Activated naive CD4-positive, alpha-beta T cell treated with anti-CD3 and anti-CD28 coated beads, Interleukin-2, amount 50 U/mL, for 24 hours (primary cell): Measurements from ENCODE around the gene NCKIPSD.
A peak's percentile ranks its signal among the peaks of the same experiment; 100 is the strongest.
"Not testable (repeated sequence)": the region's sequence is repeated elsewhere in the genome, so short reads cannot be mapped to it uniquely, and the experiment has no call there.

Source experiments
- H3K27ac Mint-ChIP-seq: one replicate; pipeline ENCODE4 v1.8.0; 2021; ENCODE audit warnings: mild to moderate bottlenecking, mixed read lengths
- H3K27me3 Mint-ChIP-seq: one replicate; pipeline ENCODE4 v1.8.0; 2021; ENCODE audit warnings: mixed read lengths
- H3K36me3 Mint-ChIP-seq: one replicate; pipeline ENCODE4 v1.8.0; 2021; ENCODE audit warnings: mixed read lengths
- H3K4me1 Mint-ChIP-seq: one replicate; pipeline ENCODE4 v1.8.0; 2021; ENCODE audit warnings: mixed read lengths
- H3K4me3 Mint-ChIP-seq: one replicate; pipeline ENCODE4 v1.8.0; 2021; ENCODE audit warnings: mild to moderate bottlenecking, mixed read lengths
- H3K9me3 Mint-ChIP-seq: one replicate; pipeline ENCODE4 v1.8.0; 2021; ENCODE audit warnings: mixed read lengths

Gene NCKIPSD

GRCh38 chr3:48685603-48686511 lies at the start of gene NCKIPSD:
TSS of gene NCKIPSD (minus strand) at chr3:48685915. CDS start at chr3:48685807, 108 bp downstream.
- Mint-ChIP-seq H3K4me3 (peak within 1 kb of the TSS; percentile 88), H3K36me3 (peaks cover 8% of the 10 kb centered on the region), H3K27ac (peak within 1 kb of the TSS; percentile 84), H3K9me3 (no peaks in the 10 kb centered on the region), H3K4me1 (peaks cover 34% of the 10 kb centered on the region), H3K27me3 (no peaks in the 10 kb centered on the region)

GRCh38 chr3:48735075-48735767 lies 49.5 kb upstream of the NCKIPSD start:
- H3K9me3 Mint-ChIP-seq, H3K27ac Mint-ChIP-seq, H3K27me3 Mint-ChIP-seq, H3K4me1 Mint-ChIP-seq, H3K36me3 Mint-ChIP-seq, H3K4me3 Mint-ChIP-seq: not testable (repeated sequence)

DNA sequence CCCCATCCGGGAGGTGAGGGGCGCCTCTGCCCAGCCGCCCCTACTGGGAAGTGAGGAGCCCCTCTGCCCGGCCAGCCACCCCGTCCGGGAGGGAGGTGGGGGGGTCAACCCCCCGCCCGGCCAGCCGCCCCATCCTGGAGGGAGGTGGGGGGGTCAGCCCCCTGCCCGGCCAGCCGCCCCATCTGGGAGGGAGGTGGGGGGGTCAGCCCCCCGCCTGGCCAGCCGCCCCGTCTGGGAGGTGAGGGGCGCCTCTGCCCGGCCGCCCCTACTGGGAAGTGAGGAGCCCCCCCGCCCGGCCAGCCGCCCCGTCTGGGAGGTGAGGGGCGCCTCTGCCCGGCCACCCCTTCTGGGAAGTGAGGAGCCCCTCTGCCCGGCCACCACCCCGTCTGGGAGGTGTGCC lies 48.8 kb upstream of the NCKIPSD start:
- not testable (repeated sequence) for H3K36me3 Mint-ChIP-seq, H3K4me3 Mint-ChIP-seq, H3K9me3 Mint-ChIP-seq, H3K27me3 Mint-ChIP-seq, H3K27ac Mint-ChIP-seq, H3K4me1 Mint-ChIP-seq

DNA sequence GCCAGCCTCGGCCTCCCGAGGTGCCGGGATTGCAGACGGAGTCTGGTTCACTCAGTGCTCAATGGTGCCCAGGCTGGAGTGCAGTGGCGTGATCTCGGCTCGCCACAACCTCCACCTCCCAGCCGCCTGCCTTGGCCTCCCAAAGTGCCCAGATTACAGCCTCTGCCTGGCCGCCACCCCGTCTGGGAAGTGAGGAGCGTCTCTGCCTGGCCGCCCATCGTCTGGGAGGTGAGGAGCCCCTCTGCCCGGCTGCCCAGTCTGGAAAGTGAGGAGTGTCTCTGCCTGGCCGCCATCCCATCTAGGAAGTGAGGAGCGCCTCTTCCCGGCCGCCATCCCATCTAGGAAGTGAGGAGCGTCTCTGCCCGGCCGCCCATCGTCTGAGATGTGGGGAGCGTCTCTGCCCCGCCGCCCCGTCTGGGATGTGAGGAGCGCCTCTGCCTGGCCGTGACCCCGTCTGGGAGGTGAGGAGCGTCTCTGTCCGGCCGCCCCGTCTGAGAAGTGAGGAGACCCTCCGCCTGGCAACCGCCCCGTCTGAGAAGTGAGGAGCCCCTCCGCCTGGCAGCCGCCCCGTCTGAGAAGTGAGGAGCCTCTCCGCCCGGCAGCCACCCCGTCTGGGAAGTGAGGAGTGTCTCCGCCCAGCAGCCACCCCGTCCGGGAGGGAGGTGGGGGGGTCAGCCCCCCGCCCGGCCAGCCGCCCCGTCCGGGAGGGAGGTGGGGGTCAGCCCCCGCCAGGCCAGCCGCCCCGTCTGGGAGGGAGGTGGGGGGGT lies 48.2 kb upstream of the NCKIPSD start:
- not testable (repeated sequence) for H3K27ac Mint-ChIP-seq, H3K9me3 Mint-ChIP-seq, H3K36me3 Mint-ChIP-seq, H3K4me3 Mint-ChIP-seq, H3K27me3 Mint-ChIP-seq, H3K4me1 Mint-ChIP-seq

DNA sequence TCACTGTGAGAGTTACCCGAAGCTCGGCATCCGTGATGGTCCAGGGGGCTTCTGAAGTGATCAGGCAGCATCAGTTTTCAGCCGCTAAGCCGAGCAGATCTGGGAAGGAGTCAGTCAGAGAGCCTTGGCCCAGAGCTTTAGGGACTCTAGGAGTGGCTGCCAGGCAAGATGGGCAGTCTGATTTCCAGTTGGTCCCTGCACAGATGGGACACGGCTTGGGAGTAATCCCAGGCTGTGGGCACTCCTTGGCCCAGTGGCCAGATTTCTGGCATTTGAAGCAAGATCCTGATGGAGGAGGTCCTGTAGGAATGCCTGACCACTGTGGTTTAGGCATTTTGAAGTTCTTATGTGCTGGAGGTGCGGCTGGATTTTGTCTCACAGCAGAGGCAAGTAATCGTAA lies 41.8 kb upstream of the NCKIPSD start:
- H3K27me3 Mint-ChIP-seq = no peaks in the 10 kb centered on the region
- H3K4me1 Mint-ChIP-seq = no peaks in the 10 kb centered on the region
- H3K36me3 Mint-ChIP-seq = no peaks in the 10 kb centered on the region
- H3K4me3 Mint-ChIP-seq = no peak overlapping the region
- no peaks in the 10 kb centered on the region for H3K9me3 Mint-ChIP-seq
- H3K27ac Mint-ChIP-seq = no peak overlapping the region

DNA sequence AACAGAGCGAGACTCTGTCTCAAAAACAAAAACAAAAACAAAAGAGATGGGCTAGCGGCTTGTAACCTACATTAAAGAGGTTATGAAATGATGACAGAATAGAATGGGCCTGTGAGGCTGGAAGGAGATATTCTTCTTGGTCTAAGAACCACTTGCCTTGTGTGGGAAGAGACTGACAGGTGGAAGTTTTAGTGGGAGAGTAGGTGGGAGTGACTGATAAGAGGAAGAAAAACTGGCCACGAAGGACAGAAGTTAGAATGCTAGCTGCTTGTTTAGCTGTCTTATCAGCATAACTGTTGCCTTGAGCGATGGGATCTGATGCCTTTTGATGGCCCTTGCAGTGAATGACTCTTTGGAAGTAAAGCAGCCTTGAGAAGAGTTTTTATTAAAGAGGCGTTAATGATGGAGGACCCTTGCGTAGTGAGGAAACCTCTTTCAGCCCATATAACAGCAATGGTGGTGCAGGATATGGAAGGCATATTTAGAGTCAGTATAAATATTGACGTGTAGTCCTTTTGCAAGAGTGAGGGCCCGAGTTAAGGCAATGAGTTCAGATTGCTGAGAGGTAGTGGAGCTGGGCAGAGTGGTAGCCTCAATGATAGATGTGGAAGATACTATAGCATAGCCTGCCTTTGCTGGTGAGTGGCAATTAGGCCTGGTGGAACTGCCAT lies 39.6 kb upstream of the NCKIPSD start:
- H3K4me1 Mint-ChIP-seq = not testable (repeated sequence)

DNA sequence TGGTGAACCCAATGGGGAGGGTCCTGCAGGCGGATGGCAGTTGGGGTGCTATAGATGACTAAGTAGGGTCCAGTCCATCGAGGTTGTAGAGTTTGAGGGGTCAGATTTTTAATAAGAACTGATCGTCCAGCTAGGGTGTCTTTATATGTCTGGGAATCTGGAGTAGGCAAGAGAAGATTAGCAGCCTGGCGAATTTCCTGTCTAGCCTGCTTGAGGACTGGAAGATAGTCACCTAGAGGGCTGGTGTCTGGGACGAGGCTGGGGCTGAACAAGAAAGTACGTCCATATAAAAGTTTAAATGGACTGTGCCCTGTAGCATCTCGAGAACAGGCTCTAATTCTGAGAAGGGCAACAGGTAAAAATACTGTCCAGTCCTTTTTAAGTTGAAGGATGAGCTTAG lies 38.0 kb upstream of the NCKIPSD start:
- no peaks in the 10 kb centered on the region for H3K27me3 Mint-ChIP-seq

More for the DNA sequence above, 39.6 kb upstream of the NCKIPSD start:
- not testable (repeated sequence) for H3K27ac Mint-ChIP-seq, H3K9me3 Mint-ChIP-seq, H3K27me3 Mint-ChIP-seq, H3K36me3 Mint-ChIP-seq, H3K4me3 Mint-ChIP-seq

DNA sequence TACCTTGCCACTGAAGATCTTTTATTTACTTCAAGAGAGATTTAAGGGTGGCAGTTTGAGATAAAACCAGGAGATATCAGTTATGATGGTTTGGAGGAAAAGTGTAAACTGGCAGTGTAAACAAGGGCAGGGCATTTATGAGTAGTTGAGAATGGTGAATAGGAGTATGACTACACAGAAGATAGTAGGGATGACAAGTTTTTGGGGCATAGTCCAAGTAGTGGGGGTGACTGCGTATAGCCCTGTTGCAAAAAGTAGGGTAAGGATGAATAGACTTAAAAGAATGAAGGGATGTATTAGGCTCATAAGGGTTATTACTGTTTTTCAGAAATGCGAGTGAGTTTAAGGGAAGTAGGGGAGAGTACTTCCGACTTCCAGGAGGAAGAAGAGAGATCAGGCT lies 37.6 kb upstream of the NCKIPSD start:
- H3K4me1 Mint-ChIP-seq, H3K36me3 Mint-ChIP-seq, H3K27me3 Mint-ChIP-seq, H3K4me3 Mint-ChIP-seq, H3K9me3 Mint-ChIP-seq, H3K27ac Mint-ChIP-seq: not testable (repeated sequence)

More for the DNA sequence above, 38.0 kb upstream of the NCKIPSD start:
- no peaks in the 10 kb centered on the region for H3K9me3 Mint-ChIP-seq
- H3K36me3 Mint-ChIP-seq = no peaks in the 10 kb centered on the region
- no peak overlapping the region for H3K27ac Mint-ChIP-seq
- no peak overlapping the region for H3K4me3 Mint-ChIP-seq
- H3K4me1 Mint-ChIP-seq = no peaks in the 10 kb centered on the region

DNA sequence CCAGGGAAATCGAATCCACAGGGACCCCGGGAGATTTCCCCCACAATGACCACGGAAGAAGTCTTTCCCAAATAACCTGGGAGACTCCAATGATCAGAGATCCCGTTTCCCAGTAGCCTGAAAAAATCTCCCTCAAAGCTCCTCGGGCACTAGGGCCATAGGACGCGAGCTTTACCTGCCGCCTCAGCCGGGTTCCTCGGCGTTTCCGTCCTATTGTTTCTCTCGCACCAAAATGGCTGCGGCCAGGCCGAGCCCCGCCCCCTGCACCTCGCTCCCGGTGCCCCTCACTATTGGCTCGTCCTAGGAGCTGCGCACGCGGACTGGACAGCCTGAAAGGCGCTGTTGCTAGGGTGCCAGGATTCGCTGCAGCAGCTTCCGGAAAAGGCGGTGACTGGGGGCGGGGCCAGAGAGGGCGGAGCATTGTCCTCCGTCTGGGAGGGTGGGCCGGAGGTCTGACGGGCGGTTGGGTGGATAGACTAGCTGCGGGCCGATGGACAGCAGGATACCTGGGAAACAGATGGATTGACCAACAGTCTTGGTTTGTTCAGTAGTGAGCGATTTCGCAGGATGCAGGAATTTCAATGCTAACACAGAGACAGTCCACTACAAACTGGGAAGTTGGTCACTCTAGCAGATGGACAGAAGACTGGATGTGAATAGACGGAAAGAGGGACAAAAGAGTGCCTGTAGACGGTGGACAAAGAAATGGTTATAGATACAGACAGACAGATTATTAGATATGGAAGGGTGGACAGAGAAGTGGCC lies 31.4 kb upstream of the NCKIPSD start, which contains the start of gene IP6K2:
TSS of gene IP6K2 (minus strand) at position 240 of the 765 bp plus-strand sequence. CDS start 21,930 bp downstream, outside the sequence.
- Mint-ChIP-seq H3K27ac (peak within 1 kb of the TSS; percentile 94), H3K4me3 (peak within 1 kb of the TSS; percentile 97), H3K36me3 (peaks cover 2% of the 10 kb centered on the region)

DNA sequence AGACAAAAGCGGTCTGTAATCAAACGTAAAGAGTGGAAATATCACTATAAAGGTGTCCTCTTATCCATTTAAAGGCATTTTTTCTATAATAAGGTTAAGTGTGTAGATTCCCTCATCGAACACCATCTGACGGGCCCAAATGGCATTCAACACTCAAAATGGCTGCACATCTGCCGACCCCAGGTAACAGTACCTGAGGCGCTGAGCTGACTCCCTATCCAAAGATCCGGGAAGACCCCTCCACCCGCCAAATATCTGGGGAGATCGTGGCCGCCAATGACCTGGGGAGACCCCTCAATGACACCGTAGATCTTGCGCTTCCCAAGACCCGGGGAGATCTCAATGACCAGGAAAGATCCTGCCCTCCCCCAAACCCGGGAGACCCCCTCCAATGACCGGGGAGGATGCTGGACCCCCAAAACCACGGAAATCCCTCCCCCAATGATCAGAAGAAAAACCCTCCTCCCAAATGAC lies 30.8 kb upstream of the NCKIPSD start:
- H3K4me3 Mint-ChIP-seq = peak overlapping the region; percentile 97
- peaks cover 40% of the 10 kb centered on the region for H3K4me1 Mint-ChIP-seq
- H3K9me3 Mint-ChIP-seq = no peaks in the 10 kb centered on the region
- H3K27ac Mint-ChIP-seq = peak overlapping the region; percentile 94
- H3K36me3 Mint-ChIP-seq = peaks cover 2% of the 10 kb centered on the region
- no peaks in the 10 kb centered on the region for H3K27me3 Mint-ChIP-seq

More for the DNA sequence above, 31.4 kb upstream of the NCKIPSD start, which contains the start of gene IP6K2:
- Mint-ChIP-seq H3K4me1 (peaks cover 35% of the 10 kb centered on the region), H3K27me3 (no peaks in the 10 kb centered on the region), H3K9me3 (no peaks in the 10 kb centered on the region)

DNA sequence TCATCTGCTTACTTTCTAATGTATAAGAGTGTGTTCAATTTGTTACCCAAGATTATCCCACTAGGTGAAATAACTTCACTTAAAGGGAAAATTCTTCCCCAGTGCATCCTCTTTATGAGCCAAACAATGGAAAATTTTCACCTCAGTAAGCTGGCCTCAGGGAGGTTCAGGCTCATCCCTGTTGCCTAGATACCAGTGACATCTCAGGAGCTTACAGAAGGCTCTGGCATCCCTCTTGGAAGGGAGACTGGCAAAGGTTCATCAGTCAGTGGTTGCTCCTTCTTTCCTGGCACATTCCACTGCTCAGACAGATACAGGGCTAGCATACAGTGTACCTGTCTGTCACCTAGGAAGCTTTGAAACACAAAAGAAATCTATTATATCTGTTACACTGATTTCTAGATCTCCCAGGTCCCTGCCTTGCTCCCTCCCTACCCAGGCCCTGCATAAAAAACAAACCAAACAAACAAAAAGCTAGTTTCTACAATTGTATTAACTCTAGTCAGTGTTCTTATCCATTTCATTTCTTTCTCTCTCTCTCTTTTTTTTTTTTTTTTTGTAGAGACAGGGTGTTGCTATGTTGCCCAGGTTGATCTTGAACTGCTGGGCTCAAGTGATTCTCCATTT lies 29.6 kb upstream of the NCKIPSD start:
- peaks cover 52% of the 10 kb centered on the region for H3K4me1 Mint-ChIP-seq

DNA sequence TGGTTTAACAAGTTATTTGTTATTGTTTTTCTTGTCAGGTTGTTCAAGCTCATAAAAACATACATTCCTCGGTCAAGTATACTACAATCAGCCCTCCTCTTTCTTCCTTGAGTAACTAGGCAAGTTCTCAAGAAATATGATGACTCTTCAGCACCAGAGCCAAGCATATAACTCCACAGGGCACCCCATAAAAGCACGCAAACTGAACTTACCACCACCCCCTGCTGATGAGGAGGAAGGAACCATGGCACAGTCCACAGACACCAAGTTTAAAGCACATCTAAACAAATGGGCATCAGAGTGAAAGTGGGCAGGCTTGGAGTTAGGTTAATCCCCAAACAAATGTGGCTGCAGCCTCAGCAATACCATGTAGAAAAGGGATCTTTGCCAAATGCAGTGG lies 26.0 kb upstream of the NCKIPSD start:
- no peaks in the 10 kb centered on the region for H3K27me3 Mint-ChIP-seq
- no peaks in the 10 kb centered on the region for H3K9me3 Mint-ChIP-seq
- peaks cover 75% of the 10 kb centered on the region for H3K4me1 Mint-ChIP-seq
- H3K27ac Mint-ChIP-seq = peak overlapping the region; percentile 59
- no peak overlapping the region for H3K4me3 Mint-ChIP-seq
- peaks cover 1% of the 10 kb centered on the region for H3K36me3 Mint-ChIP-seq

More for the DNA sequence above, 29.6 kb upstream of the NCKIPSD start:
- Mint-ChIP-seq H3K9me3 (no peaks in the 10 kb centered on the region), H3K27ac (peak overlapping the region; percentile 19), H3K27me3 (no peaks in the 10 kb centered on the region), H3K36me3 (peaks cover 2% of the 10 kb centered on the region), H3K4me3 (peak overlapping the region; percentile 97)

DNA sequence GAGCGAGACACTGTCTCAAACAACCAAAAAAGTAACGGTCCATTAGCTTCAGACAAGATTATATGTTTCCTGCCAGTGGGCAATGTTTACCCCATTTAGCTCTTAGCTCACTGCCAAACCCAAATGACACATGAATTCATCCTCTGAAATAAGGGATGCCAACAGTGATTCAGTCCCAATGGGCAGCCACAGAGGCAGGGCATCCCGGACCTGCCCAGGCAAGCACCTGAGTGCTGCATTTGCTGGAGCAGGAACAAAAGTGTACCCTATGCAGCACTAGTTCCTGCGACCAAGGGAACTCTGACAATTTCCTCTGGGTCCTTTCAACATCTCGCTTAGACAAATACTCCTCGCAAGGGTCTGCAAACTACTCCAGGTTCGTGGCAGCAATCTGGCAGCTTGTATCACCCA lies 23.3 kb upstream of the NCKIPSD start:
- H3K27me3 Mint-ChIP-seq = no peaks in the 10 kb centered on the region
- no peaks in the 10 kb centered on the region for H3K9me3 Mint-ChIP-seq
- peaks cover 1% of the 10 kb centered on the region for H3K36me3 Mint-ChIP-seq
- no peak overlapping the region for H3K27ac Mint-ChIP-seq
- peaks cover 63% of the 10 kb centered on the region for H3K4me1 Mint-ChIP-seq
- H3K4me3 Mint-ChIP-seq = no peak overlapping the region

DNA sequence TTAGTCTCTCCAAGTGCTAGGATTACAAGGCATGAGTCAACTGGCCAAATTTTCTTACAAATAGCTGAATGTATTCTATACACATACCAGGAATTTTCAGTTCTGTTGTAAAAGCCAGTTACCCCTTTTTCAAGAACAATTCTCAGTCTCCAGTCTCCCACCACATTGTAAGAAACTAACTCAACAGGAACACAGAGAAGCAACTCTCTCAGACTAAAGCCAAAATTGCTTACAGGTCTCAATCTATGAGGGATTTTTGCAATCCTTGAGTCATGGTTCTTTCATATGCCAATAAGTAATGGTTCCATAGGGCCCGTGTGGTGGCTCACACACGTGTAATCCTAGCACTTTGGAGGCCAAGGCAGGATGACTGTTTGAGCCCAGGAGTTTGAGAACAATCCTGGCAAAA lies 22.8 kb upstream of the NCKIPSD start:
- H3K36me3 Mint-ChIP-seq = peaks cover 1% of the 10 kb centered on the region
- no peaks in the 10 kb centered on the region for H3K27me3 Mint-ChIP-seq
- H3K4me3 Mint-ChIP-seq = peak overlapping the region; percentile 24
- H3K4me1 Mint-ChIP-seq = peaks cover 65% of the 10 kb centered on the region
- peak overlapping the region; percentile 4 for H3K27ac Mint-ChIP-seq
- no peaks in the 10 kb centered on the region for H3K9me3 Mint-ChIP-seq
